BLaER1 (cell line): ENCODE results near the gene DAPK3.
A peak's percentile ranks its signal among the peaks of the same experiment; 100 is the strongest.

ENCODE experiments used
- H3K27ac ChIP-seq: shearing (Covaris generic); formaldehyde crosslinking; 2 replicates; pipeline ENCODE4 v1.8.1; 2022
- H3K27me3 ChIP-seq: shearing (Covaris generic); formaldehyde crosslinking; 2 replicates; pipeline ENCODE4 v1.8.1; 2022
- H3K36me3 ChIP-seq: shearing (Covaris generic); formaldehyde crosslinking; 2 replicates; pipeline ENCODE4 v1.8.1; 2022
- H3K4me1 ChIP-seq: shearing (Covaris generic); formaldehyde crosslinking; 2 replicates; pipeline ENCODE4 v1.8.1; 2022
- H3K4me2 ChIP-seq: shearing (Covaris generic); formaldehyde crosslinking; 2 replicates; pipeline ENCODE4 v1.8.1; 2022
- H3K4me3 ChIP-seq: shearing (Covaris generic); formaldehyde crosslinking; 2 replicates; pipeline ENCODE4 v1.8.1; 2022
- H3K9ac ChIP-seq: shearing (Covaris generic); formaldehyde crosslinking; 2 replicates; pipeline ENCODE4 v1.8.1; 2022
- H3K9me3 ChIP-seq: shearing (Covaris generic); formaldehyde crosslinking; 2 replicates; pipeline ENCODE4 v1.8.1; 2022
- H4K20me1 ChIP-seq: shearing (Covaris generic); formaldehyde crosslinking; 2 replicates; pipeline ENCODE4 v1.8.1; 2022
- Cebpa-rat ChIP-seq: shearing (Covaris generic); IDR thresholded peaks from 2 replicates; pipeline ENCODE4 v1.8.1; 2022

DAPK3 gene

GRCh38 chr19:3995607-3996006 is 24.7 kb upstream of the DAPK3 start:
- H3K27ac ChIP-seq, result no peak overlapping the region
- no peaks in the 10 kb centered on the region for H3K36me3 ChIP-seq
- H3K4me1 ChIP-seq, result peaks cover 8% of the 10 kb centered on the region
- no peak overlapping the region for H3K4me2 ChIP-seq
- no peak overlapping the region for H3K9ac ChIP-seq
- no peaks in the 10 kb centered on the region for H4K20me1 ChIP-seq
- no peak overlapping the region for H3K4me3 ChIP-seq
- no peaks in the 10 kb centered on the region for H3K9me3 ChIP-seq
- TF ChIP-seq Cebpa-rat, result no peak
- H3K27me3 ChIP-seq, result no peaks in the 10 kb centered on the region

- no peak overlapping the region for H3K9ac ChIP-seq
- TF ChIP-seq Cebpa-rat, result no peak
These were observed 19.9 kb upstream of the DAPK3 start for GRCh38 chr19:3990815-3991117.

GRCh38 chr19:3987619-3988371 is 16.9 kb upstream of the DAPK3 start:
- Histone ChIP-seq H3K27ac (peak overlapping the region; percentile 98; the same call in 1 of the 2 replicates), H4K20me1 (peaks cover 24% of the 10 kb centered on the region), H3K4me1 (peaks cover 39% of the 10 kb centered on the region), H3K9me3 (no peaks in the 10 kb centered on the region), H3K9ac (peak overlapping the region; percentile 100; the same call in 1 of the 2 replicates), H3K4me3 (peak overlapping the region; percentile 97), H3K4me2 (peak overlapping the region; percentile 98), H3K36me3 (peaks cover 19% of the 10 kb centered on the region), H3K27me3 (no peaks in the 10 kb centered on the region)
- no peak for TF ChIP-seq Cebpa-rat

More at GRCh38 chr19:3990815-3991117, 19.9 kb upstream of the DAPK3 start:
- no peaks in the 10 kb centered on the region for H3K27me3 ChIP-seq
- H3K27ac ChIP-seq, result peak overlapping the region; percentile 31; the same call in 1 of the 2 replicates
- no peak overlapping the region; the same call in 1 of the 2 replicates for H3K4me2 ChIP-seq
- H3K4me3 ChIP-seq, result no peak overlapping the region
- H3K4me1 ChIP-seq, result peaks cover 23% of the 10 kb centered on the region
- no peaks in the 10 kb centered on the region for H3K36me3 ChIP-seq
- no peaks in the 10 kb centered on the region for H4K20me1 ChIP-seq
- no peaks in the 10 kb centered on the region for H3K9me3 ChIP-seq

- Histone ChIP-seq H3K36me3 (peaks cover 33% of the 10 kb centered on the region), H3K27ac (peak overlapping the region; percentile 98), H3K4me3 (peak overlapping the region; percentile 97), H3K27me3 (no peaks in the 10 kb centered on the region), H3K4me2 (peak overlapping the region; percentile 98), H4K20me1 (peaks cover 38% of the 10 kb centered on the region), H3K9me3 (no peaks in the 10 kb centered on the region), H3K9ac (peak overlapping the region; percentile 100), H3K4me1 (peaks cover 53% of the 10 kb centered on the region)
- TF ChIP-seq Cebpa-rat, result no peak
These were observed 15.6 kb upstream of the DAPK3 start for GRCh38 chr19:3986260-3987041.

GRCh38 chr19:3985643-3986259 is 14.9 kb upstream of the DAPK3 start:
- no peak for TF ChIP-seq Cebpa-rat
- peaks cover 60% of the 10 kb centered on the region for H3K4me1 ChIP-seq
- no peaks in the 10 kb centered on the region for H3K27me3 ChIP-seq
- H3K36me3 ChIP-seq, result peaks cover 40% of the 10 kb centered on the region
- H4K20me1 ChIP-seq, result peaks cover 45% of the 10 kb centered on the region
- H3K4me3 ChIP-seq, result peak overlapping the region; percentile 97
- H3K9ac ChIP-seq, result peak overlapping the region; percentile 100
- H3K27ac ChIP-seq, result peak overlapping the region; percentile 98
- peak overlapping the region; percentile 98 for H3K4me2 ChIP-seq
- H3K9me3 ChIP-seq, result no peaks in the 10 kb centered on the region

GRCh38 chr19:3984908-3985642 is 14.2 kb upstream of the DAPK3 start, which contains the start of gene EEF2:
EEF2 (minus strand) TSS chr19:3985463; CDS start chr19:3985380, 83 bp downstream.
- Histone ChIP-seq H3K9ac (peak within 1 kb of the TSS; percentile 100), H3K9me3 (no peaks in the 10 kb centered on the region), H3K36me3 (peaks cover 46% of the 10 kb centered on the region), H3K27ac (peak within 1 kb of the TSS; percentile 98), H3K4me1 (peaks cover 66% of the 10 kb centered on the region), H3K4me2 (peak within 1 kb of the TSS; percentile 99), H3K27me3 (no peaks in the 10 kb centered on the region), H3K4me3 (peak within 1 kb of the TSS; percentile 97), H4K20me1 (peaks cover 51% of the 10 kb centered on the region)
- no peak for TF ChIP-seq Cebpa-rat

GRCh38 chr19:3984584-3984907 is 13.6 kb upstream of the DAPK3 start:
- H3K36me3 ChIP-seq, result peaks cover 52% of the 10 kb centered on the region
- no peak for TF ChIP-seq Cebpa-rat
- no peaks in the 10 kb centered on the region for H3K9me3 ChIP-seq
- H3K27me3 ChIP-seq, result no peaks in the 10 kb centered on the region
- peak overlapping the region; percentile 100 for H3K9ac ChIP-seq
- peak overlapping the region; percentile 99 for H3K4me2 ChIP-seq
- peaks cover 57% of the 10 kb centered on the region for H4K20me1 ChIP-seq
- peaks cover 72% of the 10 kb centered on the region for H3K4me1 ChIP-seq
- H3K4me3 ChIP-seq, result peak overlapping the region; percentile 97
- peak overlapping the region; percentile 98 for H3K27ac ChIP-seq

- Histone ChIP-seq H3K27ac (peak overlapping the region; percentile 98), H3K27me3 (no peaks in the 10 kb centered on the region), H4K20me1 (peaks cover 62% of the 10 kb centered on the region), H3K4me1 (peaks cover 77% of the 10 kb centered on the region), H3K9me3 (no peaks in the 10 kb centered on the region), H3K4me3 (peak overlapping the region; percentile 97), H3K4me2 (peak overlapping the region; percentile 99), H3K36me3 (peaks cover 57% of the 10 kb centered on the region), H3K9ac (peak overlapping the region; percentile 100)
- peak; percentile 91 for TF ChIP-seq Cebpa-rat
These were observed 13.2 kb upstream of the DAPK3 start for GRCh38 chr19:3983936-3984583.

- H3K4me3 ChIP-seq, result peak overlapping the region; percentile 97
- no peak for TF ChIP-seq Cebpa-rat
- peak overlapping the region; percentile 100 for H3K9ac ChIP-seq
- peak overlapping the region; percentile 99 for H3K4me2 ChIP-seq
- H3K9me3 ChIP-seq, result no peaks in the 10 kb centered on the region
- peaks cover 67% of the 10 kb centered on the region for H4K20me1 ChIP-seq
- H3K27me3 ChIP-seq, result no peaks in the 10 kb centered on the region
- H3K36me3 ChIP-seq, result peaks cover 62% of the 10 kb centered on the region
- peaks cover 81% of the 10 kb centered on the region for H3K4me1 ChIP-seq
- peak overlapping the region; percentile 98 for H3K27ac ChIP-seq
These were observed 12.6 kb upstream of the DAPK3 start for GRCh38 chr19:3983542-3983914.
